ENCODE results near the gene ZNF628.

DNA sequence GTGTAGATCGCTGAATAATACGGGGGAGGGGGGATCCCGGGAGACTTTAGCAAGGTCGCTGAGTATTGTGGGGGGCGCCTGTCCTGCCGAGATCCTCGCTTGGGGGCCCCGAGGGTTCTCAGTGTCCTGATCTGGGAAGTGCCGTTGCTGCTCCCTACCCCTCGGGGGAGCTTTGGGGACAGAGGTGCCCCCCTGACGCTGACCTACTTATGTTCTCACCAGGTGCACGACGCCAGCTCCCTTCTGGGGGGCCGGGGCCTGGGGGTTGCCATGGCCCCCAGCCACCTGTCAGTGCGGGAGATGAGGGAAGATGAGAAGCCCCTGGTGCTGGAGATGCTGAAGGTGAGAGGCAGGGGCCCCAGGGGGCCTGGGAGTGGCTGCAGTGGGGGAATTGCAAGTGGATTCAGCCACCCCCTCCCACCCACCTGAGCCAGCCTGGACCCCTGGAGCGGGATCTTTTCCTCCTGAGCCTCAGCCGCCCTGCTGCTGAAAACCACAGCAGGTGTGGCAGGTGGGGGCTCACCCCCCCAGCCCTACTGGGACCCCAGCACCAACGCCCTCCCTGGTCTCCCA is 9.1 kb downstream of the ZNF628 start:
- no peak for TF ChIP-seq POLR2A (IDR thresholded peaks at IDR 0.05; ENCODE audit: low read depth, low read length)
- no peak for TF ChIP-seq SPI1 (IDR thresholded peaks at IDR 0.05; ENCODE audit: low read depth, low read length)
- TF ChIP-seq POLR2AphosphoS5 (IDR thresholded peaks at IDR 0.05; ENCODE audit: low read depth, low read length): no peak
- no peak for TF ChIP-seq TAF1 (IDR thresholded peaks at IDR 0.05; ENCODE audit: low read depth, low read length)

Data from GM12891 (cell line).